ENCODE measurements around the gene TARBP2.

DNA sequence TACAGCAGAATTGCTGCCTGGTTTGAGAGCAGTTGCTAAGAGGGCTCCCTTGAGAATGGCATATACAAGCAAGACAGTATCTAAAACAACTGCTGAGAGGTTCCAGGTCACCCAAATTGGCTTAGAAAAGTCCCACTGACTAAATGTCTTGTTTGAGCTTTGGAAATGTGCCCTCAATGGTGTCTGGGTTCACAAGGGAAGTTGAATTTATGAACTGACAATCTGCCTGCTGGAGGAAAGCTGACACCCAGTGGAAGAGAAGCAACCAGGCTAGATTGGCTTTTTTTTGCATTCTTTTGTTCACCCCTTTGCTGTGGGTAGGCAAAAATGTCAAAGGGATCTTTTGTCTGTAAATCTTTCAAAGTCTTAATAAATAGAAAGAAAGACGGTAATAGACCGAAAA lies 50.8 kb downstream of the TARBP2 start:
- TF ChIP-seq USF2 (CRISPR knock-in tag; IDR thresholded peaks at IDR 0.05) (no peak), RELA (CRISPR knock-in tag; IDR thresholded peaks at IDR 0.05; ENCODE audit: borderline replicate concordance) (no peak), EMX1 (CRISPR knock-in tag; IDR thresholded peaks at IDR 0.05) (no peak), E2F1 (CRISPR knock-in tag; IDR thresholded peaks at IDR 0.05) (no peak), NR2C2 (CRISPR knock-in tag; IDR thresholded peaks at IDR 0.05) (no peak), MAX (CRISPR knock-in tag; IDR thresholded peaks at IDR 0.05) (no peak), CREM (CRISPR knock-in tag; IDR thresholded peaks at IDR 0.05) (no peak), IRF1 (CRISPR knock-in tag; IDR thresholded peaks at IDR 0.05) (no peak)
- TF ChIP-seq, protein P1, sequence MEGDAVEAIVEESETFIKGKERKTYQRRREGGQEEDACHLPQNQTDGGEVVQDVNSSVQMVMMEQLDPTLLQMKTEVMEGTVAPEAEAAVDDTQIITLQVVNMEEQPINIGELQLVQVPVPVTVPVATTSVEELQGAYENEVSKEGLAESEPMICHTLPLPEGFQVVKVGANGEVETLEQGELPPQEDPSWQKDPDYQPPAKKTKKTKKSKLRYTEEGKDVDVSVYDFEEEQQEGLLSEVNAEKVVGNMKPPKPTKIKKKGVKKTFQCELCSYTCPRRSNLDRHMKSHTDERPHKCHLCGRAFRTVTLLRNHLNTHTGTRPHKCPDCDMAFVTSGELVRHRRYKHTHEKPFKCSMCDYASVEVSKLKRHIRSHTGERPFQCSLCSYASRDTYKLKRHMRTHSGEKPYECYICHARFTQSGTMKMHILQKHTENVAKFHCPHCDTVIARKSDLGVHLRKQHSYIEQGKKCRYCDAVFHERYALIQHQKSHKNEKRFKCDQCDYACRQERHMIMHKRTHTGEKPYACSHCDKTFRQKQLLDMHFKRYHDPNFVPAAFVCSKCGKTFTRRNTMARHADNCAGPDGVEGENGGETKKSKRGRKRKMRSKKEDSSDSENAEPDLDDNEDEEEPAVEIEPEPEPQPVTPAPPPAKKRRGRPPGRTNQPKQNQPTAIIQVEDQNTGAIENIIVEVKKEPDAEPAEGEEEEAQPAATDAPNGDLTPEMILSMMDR (IDR thresholded peaks at IDR 0.05): no peak
- TF ChIP-seq, protein P2, sequence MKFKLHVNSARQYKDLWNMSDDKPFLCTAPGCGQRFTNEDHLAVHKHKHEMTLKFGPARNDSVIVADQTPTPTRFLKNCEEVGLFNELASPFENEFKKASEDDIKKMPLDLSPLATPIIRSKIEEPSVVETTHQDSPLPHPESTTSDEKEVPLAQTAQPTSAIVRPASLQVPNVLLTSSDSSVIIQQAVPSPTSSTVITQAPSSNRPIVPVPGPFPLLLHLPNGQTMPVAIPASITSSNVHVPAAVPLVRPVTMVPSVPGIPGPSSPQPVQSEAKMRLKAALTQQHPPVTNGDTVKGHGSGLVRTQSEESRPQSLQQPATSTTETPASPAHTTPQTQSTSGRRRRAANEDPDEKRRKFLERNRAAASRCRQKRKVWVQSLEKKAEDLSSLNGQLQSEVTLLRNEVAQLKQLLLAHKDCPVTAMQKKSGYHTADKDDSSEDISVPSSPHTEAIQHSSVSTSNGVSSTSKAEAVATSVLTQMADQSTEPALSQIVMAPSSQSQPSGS (CRISPR knock-in tag; IDR thresholded peaks at IDR 0.05; ENCODE audit: borderline replicate concordance, low read depth): no peak
- TF ChIP-seq, protein P3, sequence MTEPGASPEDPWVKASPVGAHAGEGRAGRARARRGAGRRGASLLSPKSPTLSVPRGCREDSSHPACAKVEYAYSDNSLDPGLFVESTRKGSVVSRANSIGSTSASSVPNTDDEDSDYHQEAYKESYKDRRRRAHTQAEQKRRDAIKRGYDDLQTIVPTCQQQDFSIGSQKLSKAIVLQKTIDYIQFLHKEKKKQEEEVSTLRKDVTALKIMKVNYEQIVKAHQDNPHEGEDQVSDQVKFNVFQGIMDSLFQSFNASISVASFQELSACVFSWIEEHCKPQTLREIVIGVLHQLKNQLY (CRISPR knock-in tag; IDR thresholded peaks at IDR 0.05): no peak
